GM23338 (cell line): ENCODE results near the gene MRTFA. TPM values are rescaled to one million over a fixed set of nuclear protein-coding genes. Genes with fewer than 3 reads are reported as not detected.

Source experiments
- ATAC-seq: fragments of 200-7000 bp; cut with Tn5 transposase; 3 replicates; pipeline ENCODE4 v1.9.1; 2020
- DNase-seq: peaks from one replicate; pipeline ENCODE4 v3.0.0-alpha.2; 2015; ENCODE audit warnings: low spot score
- H2AFZ ChIP-seq: fragments of 200-600 bp; sonication (generic); 2 replicates; pipeline ENCODE4 v1.8.0; 2016; ENCODE audit warnings: antibody characterized with exemption, mild to moderate bottlenecking, moderate library complexity
- H3F3A ChIP-seq: fragments of 200-600 bp; sonication (generic); replicated peaks from 2 replicates; pipeline ENCODE4 v1.8.0; 2017; ENCODE audit warnings: antibody characterized with exemption, mixed run types, low read depth
- H3K27ac ChIP-seq: fragments of 200-600 bp; sonication (generic); 2 replicates; pipeline ENCODE4 v1.6.1; 2016; ENCODE audit warnings: low read depth
- H3K27me3 ChIP-seq: fragments of 200-600 bp; sonication (generic); 2 replicates; pipeline ENCODE4 v1.8.0; 2016; ENCODE audit warnings: mild to moderate bottlenecking, mixed run types, moderate library complexity; ENCODE audit not compliant: insufficient read depth
- H3K36me3 ChIP-seq: fragments of 200-600 bp; sonication (generic); 2 replicates; pipeline ENCODE4 v1.8.0; 2016; ENCODE audit warnings: mild to moderate bottlenecking; ENCODE audit not compliant: insufficient read depth
- H3K4me1 ChIP-seq: fragments of 200-600 bp; sonication (generic); 2 replicates; pipeline ENCODE4 v1.8.0; 2016; ENCODE audit warnings: mild to moderate bottlenecking, moderate library complexity; ENCODE audit not compliant: insufficient read depth
- H3K4me2 ChIP-seq: fragments of 200-600 bp; sonication (generic); 2 replicates; pipeline ENCODE4 v1.7.1; 2017; ENCODE audit warnings: mixed run types
- H3K4me3 ChIP-seq: fragments of 200-600 bp; sonication (generic); 2 replicates; pipeline ENCODE4 v1.6.1; 2016; ENCODE audit warnings: mixed run types
- H3K79me2 ChIP-seq: fragments of 200-600 bp; sonication (generic); replicated peaks from 2 replicates; pipeline ENCODE4 v1.8.0; 2017; ENCODE audit warnings: mild to moderate bottlenecking; ENCODE audit not compliant: insufficient read depth
- H3K9me2 ChIP-seq: fragments of 200-600 bp; sonication (generic); 2 replicates; pipeline ENCODE4 v1.8.0; 2017; ENCODE audit not compliant: insufficient read depth
- H4K20me1 ChIP-seq: fragments of 200-600 bp; sonication (generic); replicated peaks from 2 replicates; pipeline ENCODE4 v1.8.0; 2017; ENCODE audit warnings: mild to moderate bottlenecking; ENCODE audit not compliant: insufficient read depth
- H3K27ac Mint-ChIP-seq: 2 replicates; pipeline ENCODE4 v1.8.0; 2020; ENCODE audit warnings: inconsistent platforms, mild to moderate bottlenecking, moderate library complexity, mixed read lengths
- H3K27me3 Mint-ChIP-seq: 3 replicates; pipeline ENCODE4 v1.8.0; 2022; ENCODE audit warnings: low read depth, mild to moderate bottlenecking, moderate library complexity, mixed read lengths, inconsistent platforms; ENCODE audit not compliant: insufficient read depth, poor library complexity
- H3K36me3 Mint-ChIP-seq: 3 replicates; pipeline ENCODE4 v1.8.0; 2021; ENCODE audit warnings: low read depth, mild to moderate bottlenecking, inconsistent platforms, moderate library complexity, mixed read lengths
- H3K4me1 Mint-ChIP-seq: 3 replicates; pipeline ENCODE4 v1.8.0; 2020; ENCODE audit warnings: mild to moderate bottlenecking, inconsistent platforms, mixed read lengths
- H3K4me3 Mint-ChIP-seq: 3 replicates; pipeline ENCODE4 v1.8.0; 2021; ENCODE audit warnings: moderate library complexity, mild to moderate bottlenecking, inconsistent platforms, mixed read lengths
- H3K9me3 Mint-ChIP-seq: 3 replicates; pipeline ENCODE4 v1.8.0; 2020; ENCODE audit warnings: moderate library complexity, mild to moderate bottlenecking, inconsistent platforms, mixed read lengths
- CREB1 ChIP-seq: fragments of 250-450 bp; sonication (Bioruptor Pico); IDR thresholded peaks from 2 replicates; pipeline ENCODE4 v1.5.0; 2020; ENCODE audit warnings: low read depth, mild to moderate bottlenecking, moderate library complexity
- CTCF ChIP-seq, 2 experiments: fragments of 200-600 bp in 1 of 2; sonication (generic) in 1 of 2; conservative IDR thresholded peaks; 2 replicates each; pipeline versions ENCODE4 v1.5.1 to v1.6.1; 2016 to 2017; ENCODE audit warnings: antibody characterized with exemption in 2 of 2, low read depth in 2 of 2, mild to moderate bottlenecking in 2 of 2, moderate library complexity in 1 of 2
- ETS1 ChIP-seq: IDR thresholded peaks from 2 replicates; pipeline ENCODE4 v1.6.1; 2016; ENCODE audit warnings: antibody characterized with exemption
- EZH2 ChIP-seq: fragments of 200-600 bp; sonication (generic); IDR thresholded peaks from one replicate; pipeline ENCODE4 v1.8.0; 2017; ENCODE audit warnings: antibody characterized with exemption, mild to moderate bottlenecking, low read depth; ENCODE audit not compliant: unreplicated experiment
- EZH2phosphoT487 ChIP-seq: fragments of 200-600 bp; sonication (generic); IDR thresholded peaks from one replicate; pipeline ENCODE4 v1.8.1; 2018; ENCODE audit warnings: antibody characterized with exemption; ENCODE audit not compliant: unreplicated experiment
- JUNB ChIP-seq: IDR thresholded peaks from one replicate; pipeline ENCODE4 v1.6.1; 2016; ENCODE audit warnings: antibody characterized with exemption; ENCODE audit not compliant: unreplicated experiment
- NANOG ChIP-seq: IDR thresholded peaks from 2 replicates; pipeline ENCODE4 v1.6.1; 2016; ENCODE audit warnings: antibody characterized with exemption, borderline replicate concordance
- POLR2AphosphoS5 ChIP-seq: IDR thresholded peaks from 2 replicates; pipeline ENCODE4 v1.6.1; 2016; ENCODE audit warnings: antibody characterized with exemption, low read depth
- REST ChIP-seq: IDR thresholded peaks from one replicate; pipeline ENCODE4 v1.6.1; 2018; ENCODE audit warnings: antibody characterized with exemption; ENCODE audit not compliant: unreplicated experiment
- STAT1 ChIP-seq: IDR thresholded peaks from one replicate; pipeline ENCODE4 v1.6.1; 2016; ENCODE audit warnings: antibody characterized with exemption; ENCODE audit not compliant: unreplicated experiment
- ZNF114 ChIP-seq: fragments of 250-450 bp; sonication (Bioruptor Pico); IDR thresholded peaks from 2 replicates; pipeline ENCODE4 v1.5.0; 2020; ENCODE audit warnings: mild to moderate bottlenecking, moderate library complexity
- ZNF331 ChIP-seq: fragments of 250-450 bp; sonication (Bioruptor Pico); IDR thresholded peaks from 2 replicates; pipeline ENCODE4 v1.5.0; 2020; ENCODE audit warnings: low read depth, mild to moderate bottlenecking, moderate library complexity
- polyA plus RNA-seq: library from polyadenylated mRNA; unstranded; fragments of >200 nt; fragmentation: Nextera tagmentation; extraction: Ambion mirVana; gene quantifications from 2 replicates; pipeline ENCODE4 v1.2.1, GENCODE V29; 2016
- total RNA-seq: library from RNA; depleted of rRNA; stranded (reverse); fragments of >200 nt; shearing (Covaris generic); gene quantifications from 2 replicates; pipeline ENCODE4 v1.2.3, GENCODE V29; 2014

MRTFA gene
- total and polyA plus RNA-seq, 2 experiments from 2014 or later, result 18.1 to 92.4 TPM

- no peak for TF ChIP-seq POLR2AphosphoS5
- no peak for TF ChIP-seq CTCF (conservative IDR thresholded peaks at IDR 0.05; ENCODE audit: low read depth in 2 of 2)
- TF ChIP-seq CREB1 (CRISPR knock-in tag), result no peak
- TF ChIP-seq EZH2phosphoT487, result no peak
Observed at GRCh38 chr22:40631925-40632324, 4.6 kb downstream of the MRTFA start (continued).

GRCh38 chr22:40628354-40629042 is 8.0 kb downstream of the MRTFA start:
- H4K20me1 ChIP-seq, result peaks cover 30% of the 10 kb centered on the region
- peak overlapping the region; percentile 29; the same call in 1 of the 2 replicates for H3K27ac ChIP-seq
- H3K36me3 Mint-ChIP-seq, result no peaks in the 10 kb centered on the region
- ATAC-seq, result no peak
- DNase-seq, result no peak
- no peaks in the 10 kb centered on the region for H3K9me3 Mint-ChIP-seq
- peaks cover 6% of the 10 kb centered on the region; the same call in 2 of the 3 replicates for H3K4me1 Mint-ChIP-seq
- H3K4me3 ChIP-seq, result no peak overlapping the region
- no peaks in the 10 kb centered on the region for H3K27me3 ChIP-seq
- H3K4me3 Mint-ChIP-seq, result no peak overlapping the region
- peaks cover 5% of the 10 kb centered on the region; the same call in 1 of the 2 replicates for H3K4me1 ChIP-seq
- 0 out of 2 replicates have a peak, but pooled peaks cover 2% of the 10 kb centered on the region for H3F3A ChIP-seq
- H3K36me3 ChIP-seq, result no peaks in the 10 kb centered on the region
- H2AFZ ChIP-seq, result no peak overlapping the region
- no peak overlapping the region for H3K4me2 ChIP-seq
- H3K27ac Mint-ChIP-seq, result peak overlapping the region; percentile 60; the same call in 1 of the 2 replicates
- H3K79me2 ChIP-seq, result peaks cover 97% of the 10 kb centered on the region
- no peak for TF ChIP-seq JUNB
- no peak for TF ChIP-seq STAT1
- no peak for TF ChIP-seq EZH2
- no peak for TF ChIP-seq REST
- TF ChIP-seq ZNF331 (CRISPR knock-in tag), result no peak
- no peak for TF ChIP-seq CTCF (conservative IDR thresholded peaks at IDR 0.05; ENCODE audit: low read depth in 2 of 2)
- no peak for TF ChIP-seq CREB1 (CRISPR knock-in tag)
- TF ChIP-seq ETS1, result no peak
- no peak for TF ChIP-seq POLR2AphosphoS5
- TF ChIP-seq NANOG, result no peak
- no peak for TF ChIP-seq ZNF114 (CRISPR knock-in tag)
- H3K27me3 Mint-ChIP-seq, result no peaks in the 10 kb centered on the region
- no peaks in the 10 kb centered on the region for H3K9me2 ChIP-seq
